GM19455 (cell line): ENCODE data around the gene GPSM3.
"Not testable (repeated sequence)": the region's sequence is repeated elsewhere in the genome, so short reads cannot be mapped to it uniquely, and the experiment has no call there.

Experiments used
- ATAC-seq: cut with Tn5 transposase; IDR thresholded peaks from one replicate; pipeline ENCODE4 v1.9.1; 2021; ENCODE audit not compliant: unreplicated experiment

GPSM3 gene

DNA sequence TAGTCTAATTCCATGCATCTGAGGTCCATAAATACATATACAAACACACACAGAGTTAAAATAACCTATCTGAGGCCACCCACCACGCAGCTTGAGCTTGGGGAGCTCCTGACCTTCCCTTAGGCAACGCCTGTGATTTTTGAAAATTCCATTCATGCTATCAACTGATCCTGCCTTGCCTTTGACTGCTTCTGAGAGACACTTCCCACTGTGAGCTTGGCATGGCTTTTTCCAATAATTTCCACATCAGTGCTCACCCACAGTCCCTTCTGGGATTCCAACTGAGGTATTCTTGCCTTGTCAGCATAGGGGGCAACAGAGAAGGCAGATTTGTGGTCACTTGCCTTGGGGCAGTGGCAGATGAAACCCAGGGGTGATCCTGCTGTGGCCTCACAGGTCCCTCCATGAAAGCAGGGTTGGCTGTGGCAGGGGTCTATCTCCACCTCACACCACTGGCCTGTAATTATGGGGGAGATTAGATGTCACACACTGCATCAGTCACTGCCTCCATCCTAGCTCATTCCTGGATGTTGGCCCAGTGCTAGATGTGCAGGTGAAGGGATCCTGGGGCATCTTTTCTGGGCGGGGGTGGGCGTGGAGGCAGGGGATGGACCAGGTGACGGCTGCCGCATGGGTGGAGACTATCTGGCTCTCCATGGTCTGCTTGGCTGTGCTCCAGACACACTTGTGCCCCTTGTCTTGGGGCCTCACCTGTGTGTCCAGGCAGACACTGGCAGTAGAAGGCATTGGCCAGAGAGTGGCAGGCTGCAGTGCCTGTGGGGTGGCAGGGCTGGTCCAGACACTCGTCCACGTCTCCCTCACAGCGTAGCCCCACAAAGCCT lies 11.2 kb upstream of the GPSM3 start:
- no peak for ATAC-seq

GRCh38 chr6:32202186-32202585 lies 9.7 kb upstream of the GPSM3 start:
- no peak for ATAC-seq

DNA sequence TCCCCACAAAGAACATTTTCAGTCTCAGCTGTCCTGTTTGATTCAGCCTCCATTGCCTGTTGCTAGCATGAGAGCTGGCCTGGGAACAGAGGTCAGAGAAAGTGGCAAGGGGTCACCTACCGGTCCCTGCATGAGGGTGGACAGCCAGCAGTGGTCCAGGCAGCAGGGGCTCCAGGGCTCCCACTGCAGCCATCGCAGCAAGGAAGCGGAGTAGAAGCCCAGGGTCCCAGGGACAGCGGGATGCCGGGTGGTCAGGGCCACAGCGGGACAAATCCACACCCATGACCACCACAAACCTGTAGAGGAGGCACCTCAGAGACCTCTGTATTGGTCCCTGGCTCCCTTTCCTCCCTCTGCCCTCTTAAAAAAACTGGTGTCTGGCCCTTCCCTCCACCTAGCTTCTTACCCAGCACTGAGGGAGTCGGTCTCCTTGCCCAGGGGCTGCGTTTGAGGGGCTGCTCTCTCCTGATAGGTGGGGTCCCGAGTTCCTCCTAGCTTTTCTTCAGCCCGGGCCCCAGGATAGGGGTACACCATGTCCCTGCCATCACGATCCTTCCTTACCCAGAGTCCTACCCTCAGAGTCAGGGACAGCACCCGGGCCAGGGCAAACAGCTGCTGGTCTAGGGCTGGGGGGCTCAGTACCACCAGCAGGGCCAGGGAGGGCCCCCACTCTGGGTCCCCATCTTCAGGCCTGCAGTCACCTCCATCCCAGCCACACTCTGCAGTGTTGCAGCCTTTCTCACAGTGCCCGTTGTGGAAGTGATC lies 8.4 kb upstream of the GPSM3 start:
- ATAC-seq = no peak

DNA sequence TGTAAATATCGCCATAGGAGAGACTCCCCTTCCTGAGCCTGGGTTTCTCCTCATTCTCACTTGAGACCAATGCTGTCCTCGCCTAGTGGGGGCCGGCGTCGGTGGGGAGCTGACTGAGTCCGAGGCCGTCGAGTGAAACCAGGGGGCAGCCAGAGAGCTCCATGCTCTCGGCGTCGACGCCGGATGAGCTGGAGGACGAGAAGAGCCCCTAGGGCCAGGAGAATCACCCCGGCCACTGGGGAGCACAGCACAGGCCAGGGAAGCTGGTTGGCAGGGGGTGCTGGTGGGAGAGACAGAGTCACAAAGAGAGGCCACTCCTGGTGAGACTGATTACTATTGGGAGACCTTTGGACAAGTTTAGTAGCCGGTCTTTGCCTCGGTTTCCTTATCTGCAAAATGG lies 6.4 kb upstream of the GPSM3 start:
- no peak for ATAC-seq

DNA sequence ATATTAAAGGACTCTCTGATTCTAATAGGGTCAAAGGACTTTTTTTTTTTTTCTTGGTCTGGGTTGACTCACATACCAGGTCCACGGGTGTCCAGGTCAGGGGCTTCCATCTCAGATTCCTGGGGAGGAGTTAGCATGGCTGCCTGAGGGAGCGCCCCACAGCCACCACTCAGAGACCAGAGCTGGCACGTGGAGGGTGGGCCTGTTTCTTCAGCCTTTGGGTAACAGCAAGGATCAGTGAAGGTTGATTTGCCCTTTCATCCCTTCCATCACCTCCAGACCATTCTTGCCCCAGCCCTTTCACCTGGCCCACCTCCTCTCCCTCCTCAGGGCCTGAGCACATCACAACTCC lies 5.9 kb upstream of the GPSM3 start:
- no peak for ATAC-seq

DNA sequence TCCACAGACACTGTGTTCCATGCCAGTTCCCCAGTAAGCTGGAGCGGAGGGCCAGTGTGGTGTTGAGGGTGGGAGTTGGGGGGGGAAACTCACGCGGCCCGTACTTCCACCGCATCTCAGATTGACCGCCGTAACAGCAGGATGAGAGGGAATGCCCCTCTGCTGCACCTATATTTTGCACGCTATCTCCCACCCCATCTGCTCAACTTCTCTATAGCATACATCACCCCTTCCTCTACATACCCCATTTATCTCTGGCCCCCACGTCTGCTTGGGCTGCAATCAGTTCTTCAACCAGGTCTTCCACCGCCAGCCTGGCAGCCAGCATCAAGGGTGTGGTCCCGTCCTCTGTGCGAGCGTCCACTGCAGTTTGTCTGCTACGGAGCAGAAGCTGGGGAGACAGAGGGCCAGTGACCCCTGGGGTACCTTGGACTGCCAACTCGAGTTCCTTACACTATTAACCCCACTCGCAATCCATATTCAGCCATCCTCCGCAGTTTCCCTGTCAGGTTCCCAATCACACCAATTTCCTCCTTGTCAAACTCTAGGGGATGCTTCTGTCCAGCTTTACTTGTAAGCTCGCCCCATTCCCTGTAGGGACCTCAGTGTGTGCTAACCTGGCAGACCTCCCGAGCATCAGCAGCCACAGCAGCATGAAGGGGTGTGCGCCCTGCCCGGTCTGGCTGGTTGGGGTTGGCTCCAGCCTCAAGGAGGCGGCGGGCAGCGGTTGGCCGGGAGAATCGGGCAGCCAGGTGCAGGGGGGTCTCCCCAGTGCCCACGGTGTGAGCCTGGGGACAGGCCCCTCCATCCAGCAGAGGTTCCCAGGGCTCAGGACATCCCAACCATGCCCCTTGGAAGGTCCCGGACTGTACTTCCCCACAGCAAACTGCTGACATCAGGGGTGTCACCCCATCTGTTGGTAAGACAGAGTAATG lies 4.5 kb upstream of the GPSM3 start:
- no peak for ATAC-seq

- peak; percentile 70 for ATAC-seq
Measured at GRCh38 chr6:32195902-32196681, 3.6 kb upstream of the GPSM3 start.

- peak; percentile 73 for ATAC-seq
Measured at GRCh38 chr6:32195652-32195901, 3.1 kb upstream of the GPSM3 start.

DNA sequence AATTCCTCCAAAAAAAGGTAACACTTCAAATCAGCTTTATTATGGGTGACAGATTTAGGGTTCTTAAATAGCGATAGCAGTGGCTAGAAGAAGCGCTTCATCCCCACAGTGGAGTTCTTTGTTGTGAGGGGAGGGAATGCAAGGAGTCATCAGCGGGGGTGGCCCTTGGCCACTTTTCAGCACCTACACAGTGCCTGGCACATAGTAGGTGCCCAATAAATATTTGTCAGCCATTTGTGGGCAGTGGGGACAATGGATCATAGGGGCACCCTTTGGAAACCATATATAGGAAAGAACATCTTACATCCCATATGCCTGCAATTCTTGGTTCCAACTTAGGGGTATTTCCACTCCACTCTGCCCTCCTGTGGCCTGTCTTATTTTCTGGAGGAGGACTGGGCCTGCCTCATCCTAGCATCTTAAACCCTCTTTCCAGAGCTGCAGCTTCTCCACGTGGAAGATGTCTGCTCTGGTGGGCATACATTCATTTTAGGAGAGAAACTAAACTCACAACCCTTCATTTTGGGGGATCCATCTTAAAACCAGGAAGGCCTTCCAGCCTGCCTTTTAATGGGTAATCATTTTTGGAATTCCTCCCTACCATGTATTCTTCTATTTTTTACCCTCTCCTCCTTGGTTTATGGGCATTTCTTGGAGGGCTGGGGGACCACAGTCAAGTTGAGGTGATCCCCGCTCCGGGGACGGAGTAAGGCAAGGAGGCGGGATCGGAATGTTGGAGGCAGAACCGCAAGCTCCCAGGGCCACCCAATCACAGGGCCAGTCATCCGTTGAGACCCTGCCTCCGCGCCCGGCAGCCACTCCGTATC lies 2.6 kb upstream of the GPSM3 start:
- no peak for ATAC-seq

DNA sequence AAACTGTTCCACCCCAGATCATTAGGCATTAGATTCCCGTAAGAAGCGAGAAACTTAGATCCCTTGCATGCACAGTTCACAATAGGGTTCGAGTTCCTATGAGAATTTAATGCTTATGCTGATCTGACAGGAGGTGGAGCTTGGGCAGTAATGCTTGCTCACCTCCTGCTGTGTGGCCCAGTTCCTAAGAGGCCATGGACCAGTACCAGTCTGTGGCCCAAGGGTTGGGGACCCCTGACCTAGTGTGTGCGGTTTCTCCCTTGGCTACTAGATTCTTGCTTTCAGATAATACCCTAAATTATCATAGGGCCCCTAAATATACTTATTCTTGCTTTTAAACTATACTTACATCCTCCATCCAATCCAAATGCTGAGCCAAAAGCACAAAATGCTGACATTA lies 1.9 kb upstream of the GPSM3 start:
- no peak for ATAC-seq

GRCh38 chr6:32193096-32193495 lies 653 bp upstream of the GPSM3 start:
- not testable (repeated sequence) for ATAC-seq

DNA sequence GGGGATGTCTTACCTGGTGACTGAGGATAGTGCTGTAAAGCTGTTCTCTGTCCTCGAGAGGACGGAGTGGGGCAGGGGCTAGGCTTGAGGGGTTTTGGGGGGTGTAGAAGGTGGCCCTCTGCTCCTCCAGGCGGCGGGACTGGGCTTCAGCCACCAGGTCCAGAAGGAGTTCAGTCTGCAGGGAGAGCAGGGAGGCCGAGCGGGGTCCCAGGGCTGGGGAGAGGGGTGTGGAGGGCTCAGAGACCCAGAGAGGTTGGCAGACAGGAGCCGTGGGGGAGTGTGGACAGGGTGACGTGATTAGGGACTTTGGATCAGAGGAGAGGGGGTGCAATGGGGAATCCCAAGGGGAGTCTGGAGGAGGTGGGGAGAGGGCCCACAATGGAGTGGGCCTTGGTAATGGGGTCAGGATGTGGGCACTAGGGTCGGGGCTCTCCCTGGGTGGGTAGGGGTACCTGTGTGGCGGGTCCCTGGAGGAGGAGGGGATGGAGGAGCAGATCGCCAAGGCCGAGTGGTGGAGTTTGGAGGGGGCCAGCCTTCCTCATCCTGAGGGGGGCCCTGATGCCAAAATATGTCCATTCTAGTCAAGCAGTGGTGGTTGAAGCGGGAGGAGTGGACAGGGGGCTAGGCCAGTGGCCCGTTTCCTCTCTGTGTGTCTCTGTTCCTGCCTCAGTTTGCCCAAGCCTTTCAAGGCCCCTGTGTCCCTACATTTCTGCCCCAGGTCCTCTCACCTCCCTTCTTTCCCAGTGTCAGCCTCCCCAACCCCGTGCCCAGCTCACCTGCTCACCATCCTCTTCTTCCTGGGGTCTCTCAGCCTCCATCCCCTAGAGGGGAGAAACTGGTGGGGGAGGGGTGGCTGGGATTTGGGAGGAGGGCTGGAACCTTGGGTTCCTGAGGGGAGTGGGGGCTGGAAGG lies 491 bp downstream of the GPSM3 start:
- no peak for ATAC-seq

- no peak for ATAC-seq
Measured at GRCh38 chr6:32190911-32191677, 1.3 kb downstream of the GPSM3 start.

DNA sequence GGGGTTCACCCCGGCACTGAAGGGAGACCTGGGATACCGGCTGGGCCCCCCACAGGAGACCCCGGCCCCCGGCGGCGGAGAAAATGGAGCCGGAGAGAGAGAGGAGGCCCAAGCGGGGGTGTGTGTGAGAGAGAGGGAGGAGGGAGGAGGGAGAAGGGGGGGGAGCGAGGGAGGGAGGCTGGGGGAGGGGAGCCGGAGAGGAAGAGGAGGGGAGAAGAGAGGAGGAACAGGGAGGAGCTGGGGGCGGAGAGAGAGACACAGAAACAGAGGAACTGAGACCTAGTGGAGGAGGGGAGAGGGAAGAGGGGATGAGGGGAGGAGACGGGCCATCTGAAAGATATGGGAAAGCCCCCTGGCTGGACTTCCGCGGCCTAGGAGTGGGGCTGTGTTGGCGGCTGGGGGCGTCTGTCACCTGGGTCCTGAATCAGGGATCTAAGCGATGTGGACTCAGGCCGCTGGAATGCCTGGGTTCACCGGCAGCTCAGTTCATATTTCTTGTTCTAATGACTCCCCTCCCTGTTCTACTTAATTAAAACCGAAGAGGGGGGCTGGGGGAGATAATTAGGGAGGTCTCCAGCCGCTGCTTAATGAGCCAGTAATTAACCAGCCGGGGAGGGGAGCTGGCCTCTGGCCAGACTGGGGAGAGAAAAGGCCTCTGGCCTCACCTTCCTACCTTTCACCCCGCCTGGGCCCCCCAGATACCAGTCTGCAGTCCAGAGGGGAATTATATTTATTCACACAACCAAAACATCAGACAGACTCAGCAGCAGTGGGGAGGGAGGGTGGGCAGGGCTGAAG lies 2.2 kb downstream of the GPSM3 start, which contains the start of gene PBX2:
PBX2 (minus strand) TSS at position 149 of the 798 bp plus-strand sequence. CDS start 287 bp downstream, outside the sequence.
- ATAC-seq = peak; percentile 44

- ATAC-seq = no peak
Measured at GRCh38 chr6:32189742-32190053, 2.7 kb downstream of the GPSM3 start.

GRCh38 chr6:32189069-32189741 lies 3.2 kb downstream of the GPSM3 start:
- no peak for ATAC-seq
